Keratinocyte (primary cell): ENCODE data around the gene LRRN4.

Experiments
- CTCF ChIP-seq, 3 experiments: IDR thresholded peaks in 1 of 3; conservative IDR thresholded peaks in 1 of 3; optimal IDR thresholded peaks in 1 of 3; 2 replicates in 2 of 3; 3 replicates in 1 of 3; pipeline versions ENCODE3 to v1.5.1; 2011; ENCODE audit warnings: low read length in 3 of 3, mild to moderate bottlenecking in 3 of 3, moderate library complexity in 2 of 3, control low read depth in 1 of 3, inconsistent platforms in 1 of 3; ENCODE audit not compliant: insufficient read depth in 2 of 3; ENCODE audit errors: extremely low read depth in 1 of 3
- EZH2 ChIP-seq: IDR thresholded peaks from one replicate; pipeline ENCODE4 v1.6.1; 2012; ENCODE audit warnings: inconsistent platforms, mild to moderate bottlenecking, low read length, moderate library complexity

GRCh38 chr20:6014017-6014416, 39.8 kb downstream of the LRRN4 start:
- TF ChIP-seq CTCF (optimal IDR thresholded peaks at IDR 0.05 in 1 of 3, IDR thresholded peaks at IDR 0.05 in 1 of 3, conservative IDR thresholded peaks at IDR 0.05 in 1 of 3; ENCODE audit: extremely low read depth in 1 of 3, insufficient read depth in 2 of 3, low read length in 3 of 3) (no peak), EZH2 (no peak)
